ENCODE measurements around the gene AIG1. TPM values are rescaled to one million over a fixed set of nuclear protein-coding genes. Genes with fewer than 3 reads are reported as not detected.

Gene AIG1
- total and polyA plus RNA-seq, 2 of the 4 experiments (the other 2 are of a cell fraction) = 21.3 to 27.1 TPM

GRCh38 chr6:143150281-143150680, 89.6 kb downstream of the AIG1 start:
- H3K27me3 ChIP-seq (ENCODE audit: control insufficient read depth, insufficient read depth, low read length) = no peaks in the 10 kb centered on the region
- no peak overlapping the region for H3K9ac ChIP-seq (ENCODE audit: low read depth, low read length)
- no peak overlapping the region for H3K14ac ChIP-seq (replicated peaks; ENCODE audit: low read depth, low read length)
- POLR2A ChIA-PET (ENCODE audit: unreplicated experiment) = no interaction called here
- no peaks in the 10 kb centered on the region for H3K4me1 ChIP-seq (ENCODE audit: control insufficient read depth, insufficient read depth, low read length)
- no peak for TF ChIP-seq RAD21 (IDR thresholded peaks at IDR 0.05; ENCODE audit: low read length)
- TF ChIP-seq USF2 (IDR thresholded peaks at IDR 0.05; ENCODE audit: low read depth, low read length) = no peak
- TF ChIP-seq CEBPB (IDR thresholded peaks at IDR 0.05; ENCODE audit: low read depth, low read length) = no peak
- no peak for TF ChIP-seq BHLHE40 (IDR thresholded peaks at IDR 0.05; ENCODE audit: low read depth, low read length)
- no peak for TF ChIP-seq CHD1 (IDR thresholded peaks at IDR 0.05; ENCODE audit: low read depth, low read length)
- TF ChIP-seq ELK1 (IDR thresholded peaks at IDR 0.05; ENCODE audit: borderline replicate concordance, low read depth, low read length) = no peak
- TF ChIP-seq MAZ (IDR thresholded peaks at IDR 0.05; ENCODE audit: borderline replicate concordance, low read depth, low read length) = no peak
- TF ChIP-seq FOS (IDR thresholded peaks at IDR 0.05; ENCODE audit: low read depth, low read length) = no peak
- TF ChIP-seq MAFK (IDR thresholded peaks at IDR 0.05; ENCODE audit: low read depth, low read length) = no peak
- no peak for TF ChIP-seq CTCF (conservative IDR thresholded peaks at IDR 0.05; ENCODE audit: low read depth, low read length)
- no peak for TF ChIP-seq RFX5 (IDR thresholded peaks at IDR 0.05; ENCODE audit: low read depth, low read length)
- no peak for TF ChIP-seq MXI1 (IDR thresholded peaks at IDR 0.05; ENCODE audit: borderline replicate concordance, low read depth, low read length)
- TF ChIP-seq POLR2A (IDR thresholded peaks at IDR 0.05; ENCODE audit: low read depth, low read length) = no peak
- TF ChIP-seq RCOR1 (IDR thresholded peaks at IDR 0.05; ENCODE audit: insufficient replicate concordance, low read length) = no peak
- no peak for TF ChIP-seq SMC3 (IDR thresholded peaks at IDR 0.05; ENCODE audit: low read depth, low read length)
- TF ChIP-seq NFE2L2 (IDR thresholded peaks at IDR 0.05; ENCODE audit: low read depth, low read length) = no peak
- H3K27ac ChIP-seq (ENCODE audit: insufficient read depth, low read length) = no peak overlapping the region
- no peak overlapping the region for H3K23ac ChIP-seq (ENCODE audit: low read depth, low read length)
- H2AK5ac ChIP-seq (ENCODE audit: low read depth, low read length) = no peak overlapping the region
- no peak overlapping the region for H2AFZ ChIP-seq (replicated peaks; ENCODE audit: low read length, poor library complexity)
- CTCF ChIA-PET = no interaction called here
- no peaks in the 10 kb centered on the region for H4K20me1 ChIP-seq (ENCODE audit: insufficient read depth, low read length)
- dilution Hi-C loops (cut with HindIII; ENCODE audit: low sequenced_read_pairs, unreplicated experiment) = no loop called here
- H3K56ac ChIP-seq (ENCODE audit: extremely low read depth, insufficient read depth, low read length) = no peak overlapping the region
- 0 out of 2 replicates have a peak, but pooled peaks cover 2% of the 10 kb centered on the region for H3K36me3 ChIP-seq (ENCODE audit: control insufficient read depth, insufficient read depth, low read length)
- no peak overlapping the region for H3K4ac ChIP-seq (ENCODE audit: low read depth, low read length)
- no peaks in the 10 kb centered on the region for H3K9me3 ChIP-seq (ENCODE audit: control insufficient read depth, insufficient read depth, low read length)
- in situ Hi-C loops (cut with MboI; ENCODE audit: low sequenced_read_pairs) = no loop called here
- no CpG with 5 or more reads among the region's 1 CpG for WGBS, 2 experiments (ENCODE audit: extremely low coverage in 2 of 2, insufficient read length in 1 of 2)
- H2BK120ac ChIP-seq (ENCODE audit: low read depth, low read length) = no peak overlapping the region
- no peak overlapping the region for H2BK15ac ChIP-seq (ENCODE audit: low read depth, low read length)
- no peak overlapping the region for H4K91ac ChIP-seq (ENCODE audit: insufficient read depth, low read depth, low read length)
- no peak overlapping the region for H3K4me3 ChIP-seq (ENCODE audit: insufficient read depth, low read depth, low read length)
- H2AK9ac ChIP-seq (replicated peaks; ENCODE audit: low read depth, low read length, poor library complexity) = no peak overlapping the region
- H4K5ac ChIP-seq (ENCODE audit: low read depth, low read length) = no peak overlapping the region
- ATAC-seq (ENCODE audit: low read depth) = no peak
- intact Hi-C loops (cut with micrococcal nuclease) = no loop called here
- no peaks in the 10 kb centered on the region for H3K9me1 ChIP-seq (ENCODE audit: insufficient read depth, low read length)
- no peak overlapping the region for H2BK20ac ChIP-seq (ENCODE audit: low read depth, low read length)
- BruUV-seq (replicated peaks) = no TSS peak
- no peak overlapping the region for H3K4me2 ChIP-seq (ENCODE audit: low read depth, low read length)
- DNase-seq = no peak
- H3K79me1 ChIP-seq (ENCODE audit: low read depth in 1 of 2, low read length in 2 of 2) = no peaks in the 10 kb centered on the region
- H2BK5ac ChIP-seq (ENCODE audit: low read depth, low read length, poor library complexity, severe bottlenecking) = no peak overlapping the region
- no peak overlapping the region for H3K18ac ChIP-seq (ENCODE audit: low read depth, low read length)
- H4K8ac ChIP-seq (ENCODE audit: low read depth in 2 of 2, low read length in 2 of 2) = no peak overlapping the region
